Measurements from ENCODE around the gene SAMD4B.

DNA sequence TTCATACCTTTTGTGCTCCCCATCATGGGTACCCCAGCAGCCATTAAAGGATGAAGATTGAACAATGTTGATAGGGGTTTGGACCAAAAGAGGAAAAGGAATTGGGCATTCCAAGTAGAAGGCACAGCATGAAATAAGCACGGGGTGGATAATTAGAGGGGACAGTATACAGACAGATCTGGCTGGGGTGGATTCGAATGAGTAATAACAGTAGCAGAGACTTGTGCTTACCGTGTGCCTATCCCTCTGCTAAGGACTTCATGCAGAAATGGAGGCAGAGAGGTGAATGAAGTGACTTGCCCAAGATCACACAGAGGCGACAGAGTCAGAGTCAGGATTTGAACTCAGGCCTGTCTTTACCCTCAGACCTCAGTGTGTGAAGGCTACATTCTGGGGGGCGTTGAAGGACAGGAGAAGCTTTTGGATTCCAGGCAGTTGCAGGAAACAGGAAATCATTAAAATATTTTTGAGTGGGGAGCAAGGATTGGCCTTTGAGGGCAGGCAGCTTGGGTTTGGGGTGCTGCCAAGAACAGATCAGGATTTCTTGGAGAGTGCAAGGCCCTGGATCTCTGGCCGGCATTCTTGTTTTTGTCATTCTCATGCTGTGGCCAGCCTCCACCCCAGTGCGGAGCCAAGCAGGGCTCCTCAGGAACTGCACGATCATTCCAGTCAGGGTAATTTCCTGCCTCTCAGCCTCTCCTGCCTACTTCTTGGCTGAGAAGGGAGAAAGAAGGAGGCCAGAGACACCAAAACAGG, 30.0 kb downstream of the SAMD4B start:
- peak; percentile 12 to 71 (median 60) for TF ChIP-seq POLR2AphosphoS5 (IDR thresholded peaks at IDR 0.05)
- TF ChIP-seq, protein P1, sequence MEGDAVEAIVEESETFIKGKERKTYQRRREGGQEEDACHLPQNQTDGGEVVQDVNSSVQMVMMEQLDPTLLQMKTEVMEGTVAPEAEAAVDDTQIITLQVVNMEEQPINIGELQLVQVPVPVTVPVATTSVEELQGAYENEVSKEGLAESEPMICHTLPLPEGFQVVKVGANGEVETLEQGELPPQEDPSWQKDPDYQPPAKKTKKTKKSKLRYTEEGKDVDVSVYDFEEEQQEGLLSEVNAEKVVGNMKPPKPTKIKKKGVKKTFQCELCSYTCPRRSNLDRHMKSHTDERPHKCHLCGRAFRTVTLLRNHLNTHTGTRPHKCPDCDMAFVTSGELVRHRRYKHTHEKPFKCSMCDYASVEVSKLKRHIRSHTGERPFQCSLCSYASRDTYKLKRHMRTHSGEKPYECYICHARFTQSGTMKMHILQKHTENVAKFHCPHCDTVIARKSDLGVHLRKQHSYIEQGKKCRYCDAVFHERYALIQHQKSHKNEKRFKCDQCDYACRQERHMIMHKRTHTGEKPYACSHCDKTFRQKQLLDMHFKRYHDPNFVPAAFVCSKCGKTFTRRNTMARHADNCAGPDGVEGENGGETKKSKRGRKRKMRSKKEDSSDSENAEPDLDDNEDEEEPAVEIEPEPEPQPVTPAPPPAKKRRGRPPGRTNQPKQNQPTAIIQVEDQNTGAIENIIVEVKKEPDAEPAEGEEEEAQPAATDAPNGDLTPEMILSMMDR (IDR thresholded peaks at IDR 0.05) = no peak
